ENCODE results near the gene GUF1.

GRCh38 chr4:44671636-44672035 lies 6.6 kb upstream of the GUF1 start:
- TF ChIP-seq BHLHE40 (IDR thresholded peaks at IDR 0.05; ENCODE audit: low read length): no peak
- no peak for TF ChIP-seq MYC (CRISPR knock-in tag; IDR thresholded peaks at IDR 0.05; ENCODE audit: borderline replicate concordance)
- no peak for TF ChIP-seq TAF1 (CRISPR knock-in tag; IDR thresholded peaks at IDR 0.05)
- TF ChIP-seq PHB2 (IDR thresholded peaks at IDR 0.05; ENCODE audit: partially characterized antibody): no peak
- no peak for TF ChIP-seq TP53 (CRISPR knock-in tag; conservative IDR thresholded peaks at IDR 0.05)
- no peak for TF ChIP-seq HNF4G (IDR thresholded peaks at IDR 0.05; ENCODE audit: borderline replicate concordance, low read depth, low read length)
- TF ChIP-seq HNF4G (CRISPR knock-in tag; IDR thresholded peaks at IDR 0.05; ENCODE audit: borderline replicate concordance, low read depth): no peak
- TF ChIP-seq ZMYM4 (CRISPR knock-in tag; IDR thresholded peaks at IDR 0.05): no peak
- TF ChIP-seq EP300 (IDR thresholded peaks at IDR 0.05; ENCODE audit: low read depth in 2 of 2, low read length in 2 of 2): no peak
- no peak for TF ChIP-seq EP300 (CRISPR knock-in tag; IDR thresholded peaks at IDR 0.05; ENCODE audit: borderline replicate concordance)
- TF ChIP-seq CTCF (CRISPR knock-in tag; IDR thresholded peaks at IDR 0.05): no peak
- no peak for TF ChIP-seq TBP (CRISPR knock-in tag; IDR thresholded peaks at IDR 0.05)
- no peak for TF ChIP-seq NFYC (CRISPR knock-in tag; IDR thresholded peaks at IDR 0.05)
- no peak for TF ChIP-seq POLR2A (IDR thresholded peaks at IDR 0.05; ENCODE audit: insufficient read depth in 1 of 2, low read depth in 2 of 2, low read length in 2 of 2)
- no peak for TF ChIP-seq NFIC (IDR thresholded peaks at IDR 0.05; ENCODE audit: low read length)

Data from HepG2 (cell line).